ENCODE data around the gene ANKRD61. TPM values are rescaled to one million over a fixed set of nuclear protein-coding genes. Genes with fewer than 3 reads are reported as not detected.
"Not testable (repeated sequence)": the region's sequence is repeated elsewhere in the genome, so short reads cannot be mapped to it uniquely, and the experiment has no call there.

The ANKRD61 gene
- total RNA-seq, 4 donors from 2014 or later = 0.39 to 1.0 TPM; not detected in 2

- H3K9me3 ChIP-seq = no peaks in the 10 kb centered on the region
- H3K4me1 ChIP-seq = no peaks in the 10 kb centered on the region
- no peak overlapping the region for H3K27ac ChIP-seq
- in situ Hi-C loops (cut with MboI; ENCODE audit: low sequenced_read_pairs in 4 of 4) (no loop called here), intact Hi-C loops (cut with DNase I; ENCODE audit: low total_unique reads) (no loop called here)
- no peaks in the 10 kb centered on the region for H3K36me3 ChIP-seq
- no peak overlapping the region for H3K4me3 ChIP-seq
- TF ChIP-seq POLR2A (IDR thresholded peaks at IDR 0.05) = no peak
- no peak for TF ChIP-seq CTCF (IDR thresholded peaks at IDR 0.05 in 4 of 5, conservative IDR thresholded peaks at IDR 0.05 in 1 of 5)
- no peak for ATAC-seq
- DNase-seq = no peak
- H3K27me3 ChIP-seq = no peaks in the 10 kb centered on the region
Measured at GRCh38 chr7:6071406-6071805, 40.2 kb downstream of the ANKRD61 start.

GRCh38 chr7:6074612-6075380, 43.6 kb downstream of the ANKRD61 start:
- no peaks in the 10 kb centered on the region for H3K4me1 ChIP-seq
- DNase-seq = no peak
- H3K36me3 ChIP-seq = no peaks in the 10 kb centered on the region
- in situ Hi-C loops (cut with MboI; ENCODE audit: low sequenced_read_pairs in 4 of 4) = no loop called here
- intact Hi-C loops (cut with DNase I; ENCODE audit: low total_unique reads) = no loop called here
- no peak for TF ChIP-seq CTCF (IDR thresholded peaks at IDR 0.05 in 4 of 5, conservative IDR thresholded peaks at IDR 0.05 in 1 of 5)
- TF ChIP-seq POLR2A (IDR thresholded peaks at IDR 0.05) = no peak
- ATAC-seq = no peak
- no peak overlapping the region for H3K27ac ChIP-seq
- no peaks in the 10 kb centered on the region for H3K9me3 ChIP-seq
- H3K4me3 ChIP-seq = no peak overlapping the region
- H3K27me3 ChIP-seq = no peaks in the 10 kb centered on the region

GRCh38 chr7:6078548-6078947, 47.4 kb downstream of the ANKRD61 start:
- DNase-seq = no peak
- Histone ChIP-seq H3K36me3 (no peaks in the 10 kb centered on the region), H3K27me3 (no peaks in the 10 kb centered on the region), H3K9me3 (no peaks in the 10 kb centered on the region), H3K4me3 (no peak overlapping the region), H3K27ac (no peak overlapping the region), H3K4me1 (peaks cover 0 to 4% of the 10 kb centered on the region in 2 donors)
- in situ Hi-C loops (cut with MboI; ENCODE audit: low sequenced_read_pairs in 4 of 4) = no loop called here
- intact Hi-C loops (cut with DNase I; ENCODE audit: low total_unique reads) = no loop called here
- TF ChIP-seq CTCF (IDR thresholded peaks at IDR 0.05 in 4 of 5, conservative IDR thresholded peaks at IDR 0.05 in 1 of 5) (no peak), POLR2A (IDR thresholded peaks at IDR 0.05) (no peak)
- ATAC-seq = no peak

- in situ Hi-C loops (cut with MboI; ENCODE audit: low sequenced_read_pairs in 4 of 4); intact Hi-C loops (cut with DNase I; ENCODE audit: low total_unique reads); H3K27me3 ChIP-seq; H3K27ac ChIP-seq; H3K4me1 ChIP-seq; H3K4me3 ChIP-seq; ATAC-seq; H3K36me3 ChIP-seq; DNase-seq; H3K9me3 ChIP-seq: not testable (repeated sequence)
Measured at GRCh38 chr7:6083047-6083446, 51.9 kb downstream of the ANKRD61 start.

Other genes with a start within 250 kb of the ANKRD61 start
- gene RNF216, start 249.7 kb upstream of the ANKRD61 start, total RNA-seq = 10 to 100 TPM; 25.4 to 33.0 (median 26.8) TPM
- not detected for gene OCM, start 150.6 kb upstream of the ANKRD61 start, total RNA-seq
- gene CCZ1, start 132.6 kb upstream of the ANKRD61 start, total RNA-seq = 10 to 100 TPM; 32.7 to 60.4 (median 43.2) TPM
- 1 to 10 TPM in 1 of 4 donors, not detected in 3; 1.1 TPM for gene RSPH10B, start 60.7 kb upstream of the ANKRD61 start, total RNA-seq
- gene PMS2, start 22.3 kb upstream of the ANKRD61 start, total RNA-seq = 1 to 10 TPM; 3.6 to 9.0 (median 7.2) TPM
- 100 to 1,000 TPM in 3 of 4 donors, 10 to 100 TPM in 1; 99.1 to 272 (median 194) TPM for gene AIMP2, start 22.1 kb upstream of the ANKRD61 start, total RNA-seq
- gene EIF2AK1, start 27.8 kb downstream of the ANKRD61 start, total RNA-seq = 100 to 1,000 TPM in 2 of 4 donors, 10 to 100 TPM in 2; 74.5 to 284 (median 111) TPM
- 1 to 10 TPM; 4.7 to 5.0 (median 4.9) TPM for gene USP42, start 73.6 kb downstream of the ANKRD61 start, total RNA-seq
- 10 to 100 TPM; 14.3 to 20.2 (median 16.7) TPM for gene CYTH3, start 241.2 kb downstream of the ANKRD61 start, total RNA-seq